ENCODE results near the gene CAMSAP3. TPM values are rescaled to one million over a fixed set of nuclear protein-coding genes. Genes with fewer than 3 reads are reported as not detected.

The CAMSAP3 gene
- total and polyA plus RNA-seq, 10 of the 15 experiments (the other 5 are each of a cell fraction or from before 2014, with no cell fraction given) = 0.03 to 6.3 (median 0.72) TPM

DNA sequence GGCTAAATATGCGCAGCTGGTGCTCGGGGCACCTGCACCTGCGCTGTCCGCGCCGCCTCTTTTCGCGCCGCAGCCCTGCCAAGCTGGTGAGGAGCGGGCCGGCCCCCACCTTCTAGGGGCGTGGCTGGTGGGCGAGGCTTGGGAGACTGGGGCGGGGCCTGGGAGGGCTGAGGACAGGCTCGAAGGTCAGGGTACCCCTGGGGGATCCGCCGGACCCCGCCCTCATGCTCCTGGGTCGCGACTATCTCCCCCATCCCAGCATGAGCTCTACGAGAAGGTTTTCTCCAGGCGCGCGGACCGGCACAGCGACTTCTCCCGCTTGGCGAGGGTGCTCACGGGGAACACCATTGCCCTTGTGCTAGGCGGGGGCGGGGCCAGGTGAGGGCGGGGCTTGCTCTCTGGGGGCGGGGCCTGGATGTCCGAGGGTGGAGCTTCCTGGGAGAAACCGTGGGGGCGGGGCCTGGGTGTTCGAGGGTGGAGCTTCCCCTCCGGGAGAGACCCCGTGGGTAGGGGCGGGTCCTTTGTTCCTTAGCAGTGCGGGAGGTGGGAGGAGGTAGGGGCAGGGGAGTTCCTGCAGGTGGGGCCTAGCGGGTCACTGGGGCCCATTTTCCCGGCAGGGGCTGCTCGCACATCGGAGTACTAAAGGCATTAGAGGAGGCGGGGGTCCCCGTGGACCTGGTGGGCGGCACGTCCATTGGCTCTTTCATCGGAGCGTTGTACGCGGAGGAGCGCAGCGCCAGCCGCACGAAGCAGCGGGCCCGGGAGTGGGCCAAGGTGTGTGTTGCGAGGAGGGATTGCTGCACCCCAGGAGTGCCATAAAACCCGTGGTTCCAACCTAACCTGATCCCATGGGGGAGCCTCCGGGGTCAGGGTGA lies 40.4 kb upstream of the CAMSAP3 start:
- no peaks in the 10 kb centered on the region for H3K79me2 ChIP-seq (ENCODE audit: control insufficient read depth, insufficient read depth, low read length)
- no peaks in the 10 kb centered on the region for H4K20me1 ChIP-seq (ENCODE audit: control insufficient read depth, insufficient read depth)
- no peak for ATAC-seq
- ChIA-PET SMC1A (ENCODE audit: uncharacterized antibody, unreplicated experiment) (no interaction called here), POLR2A (no interaction called here), CTCF (interaction anchor here (0.6 to 1.1 kb wide), 2 partner anchors 189 to 244 kb away, joined by 3 read pairs; no protein-coding TSS in a partner anchor), RAD21 (ENCODE audit: unreplicated experiment) (no interaction called here)
- H3K27ac ChIP-seq (ENCODE audit: control insufficient read depth, insufficient read depth) = no peak overlapping the region
- no TSS peak for BruUV-seq (replicated peaks)
- TF ChIP-seq ZNF274 (IDR thresholded peaks at IDR 0.05; ENCODE audit: insufficient read depth, insufficient read length) = no peak
- no peak for TF ChIP-seq HDGF (IDR thresholded peaks at IDR 0.05)
- TF ChIP-seq, protein P1, sequence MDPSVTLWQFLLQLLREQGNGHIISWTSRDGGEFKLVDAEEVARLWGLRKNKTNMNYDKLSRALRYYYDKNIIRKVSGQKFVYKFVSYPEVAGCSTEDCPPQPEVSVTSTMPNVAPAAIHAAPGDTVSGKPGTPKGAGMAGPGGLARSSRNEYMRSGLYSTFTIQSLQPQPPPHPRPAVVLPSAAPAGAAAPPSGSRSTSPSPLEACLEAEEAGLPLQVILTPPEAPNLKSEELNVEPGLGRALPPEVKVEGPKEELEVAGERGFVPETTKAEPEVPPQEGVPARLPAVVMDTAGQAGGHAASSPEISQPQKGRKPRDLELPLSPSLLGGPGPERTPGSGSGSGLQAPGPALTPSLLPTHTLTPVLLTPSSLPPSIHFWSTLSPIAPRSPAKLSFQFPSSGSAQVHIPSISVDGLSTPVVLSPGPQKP (IDR thresholded peaks at IDR 0.05; ENCODE audit: low read depth, low read length) = no peak
- TF ChIP-seq TCF3 (IDR thresholded peaks at IDR 0.05; ENCODE audit: borderline replicate concordance, insufficient read depth, low read depth, low read length) = no peak
- TF ChIP-seq ZNF384 (IDR thresholded peaks at IDR 0.05; ENCODE audit: borderline replicate concordance, low read depth, low read length) = no peak
- no peak for TF ChIP-seq JUND (IDR thresholded peaks at IDR 0.05; ENCODE audit: low read depth, low read length)
- TF ChIP-seq, protein P2, sequence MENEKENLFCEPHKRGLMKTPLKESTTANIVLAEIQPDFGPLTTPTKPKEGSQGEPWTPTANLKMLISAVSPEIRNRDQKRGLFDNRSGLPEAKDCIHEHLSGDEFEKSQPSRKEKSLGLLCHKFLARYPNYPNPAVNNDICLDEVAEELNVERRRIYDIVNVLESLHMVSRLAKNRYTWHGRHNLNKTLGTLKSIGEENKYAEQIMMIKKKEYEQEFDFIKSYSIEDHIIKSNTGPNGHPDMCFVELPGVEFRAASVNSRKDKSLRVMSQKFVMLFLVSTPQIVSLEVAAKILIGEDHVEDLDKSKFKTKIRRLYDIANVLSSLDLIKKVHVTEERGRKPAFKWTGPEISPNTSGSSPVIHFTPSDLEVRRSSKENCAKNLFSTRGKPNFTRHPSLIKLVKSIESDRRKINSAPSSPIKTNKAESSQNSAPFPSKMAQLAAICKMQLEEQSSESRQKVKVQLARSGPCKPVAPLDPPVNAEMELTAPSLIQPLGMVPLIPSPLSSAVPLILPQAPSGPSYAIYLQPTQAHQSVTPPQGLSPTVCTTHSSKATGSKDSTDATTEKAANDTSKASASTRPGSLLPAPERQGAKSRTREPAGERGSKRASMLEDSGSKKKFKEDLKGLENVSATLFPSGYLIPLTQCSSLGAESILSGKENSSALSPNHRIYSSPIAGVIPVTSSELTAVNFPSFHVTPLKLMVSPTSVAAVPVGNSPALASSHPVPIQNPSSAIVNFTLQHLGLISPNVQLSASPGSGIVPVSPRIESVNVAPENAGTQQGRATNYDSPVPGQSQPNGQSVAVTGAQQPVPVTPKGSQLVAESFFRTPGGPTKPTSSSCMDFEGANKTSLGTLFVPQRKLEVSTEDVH (IDR thresholded peaks at IDR 0.05; ENCODE audit: low read depth, partially characterized antibody) = no peak
- no peak for TF ChIP-seq CBX3 (IDR thresholded peaks at IDR 0.05; ENCODE audit: borderline replicate concordance, low read depth)
- no peak for TF ChIP-seq IKZF2 (IDR thresholded peaks at IDR 0.05)
- no peak for TF ChIP-seq HDAC6 (IDR thresholded peaks at IDR 0.05; ENCODE audit: unreplicated experiment)
- no peak for TF ChIP-seq NFYB (IDR thresholded peaks at IDR 0.05; ENCODE audit: insufficient read depth, low read depth, low read length)
- TF ChIP-seq, protein P3, sequence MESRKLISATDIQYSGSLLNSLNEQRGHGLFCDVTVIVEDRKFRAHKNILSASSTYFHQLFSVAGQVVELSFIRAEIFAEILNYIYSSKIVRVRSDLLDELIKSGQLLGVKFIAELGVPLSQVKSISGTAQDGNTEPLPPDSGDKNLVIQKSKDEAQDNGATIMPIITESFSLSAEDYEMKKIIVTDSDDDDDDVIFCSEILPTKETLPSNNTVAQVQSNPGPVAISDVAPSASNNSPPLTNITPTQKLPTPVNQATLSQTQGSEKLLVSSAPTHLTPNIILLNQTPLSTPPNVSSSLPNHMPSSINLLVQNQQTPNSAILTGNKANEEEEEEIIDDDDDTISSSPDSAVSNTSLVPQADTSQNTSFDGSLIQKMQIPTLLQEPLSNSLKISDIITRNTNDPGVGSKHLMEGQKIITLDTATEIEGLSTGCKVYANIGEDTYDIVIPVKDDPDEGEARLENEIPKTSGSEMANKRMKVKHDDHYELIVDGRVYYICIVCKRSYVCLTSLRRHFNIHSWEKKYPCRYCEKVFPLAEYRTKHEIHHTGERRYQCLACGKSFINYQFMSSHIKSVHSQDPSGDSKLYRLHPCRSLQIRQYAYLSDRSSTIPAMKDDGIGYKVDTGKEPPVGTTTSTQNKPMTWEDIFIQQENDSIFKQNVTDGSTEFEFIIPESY (IDR thresholded peaks at IDR 0.05) = no peak
- TF ChIP-seq, protein P4, sequence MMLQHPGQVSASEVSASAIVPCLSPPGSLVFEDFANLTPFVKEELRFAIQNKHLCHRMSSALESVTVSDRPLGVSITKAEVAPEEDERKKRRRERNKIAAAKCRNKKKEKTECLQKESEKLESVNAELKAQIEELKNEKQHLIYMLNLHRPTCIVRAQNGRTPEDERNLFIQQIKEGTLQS (IDR thresholded peaks at IDR 0.05; ENCODE audit: borderline replicate concordance, extremely low read depth, low read depth, low read length) = no peak
- no peak for TF ChIP-seq WRNIP1 (IDR thresholded peaks at IDR 0.05; ENCODE audit: borderline replicate concordance, low read depth, low read length)
- TF ChIP-seq RB1 (IDR thresholded peaks at IDR 0.05; ENCODE audit: borderline replicate concordance) = no peak
- TF ChIP-seq ZNF207 (IDR thresholded peaks at IDR 0.05; ENCODE audit: borderline replicate concordance) = no peak
- no peak for DNase-seq (ENCODE audit: low read depth, low spot score)
- no peaks in the 10 kb centered on the region for H3K27me3 ChIP-seq (replicated peaks in 1 of 2; ENCODE audit: control insufficient read depth in 2 of 2, insufficient read depth in 2 of 2, low read length in 1 of 2)
- H3K9ac ChIP-seq (ENCODE audit: control insufficient read depth, insufficient read depth, low read length) = no peak overlapping the region
- peaks cover 11 to 13% of the 10 kb centered on the region in 2 experiments for H3K36me3 ChIP-seq (ENCODE audit: control insufficient read depth in 2 of 2, insufficient read depth in 2 of 2, low read length in 1 of 2)
- no peak overlapping the region for H3K4me3 ChIP-seq
- no peak overlapping the region for H3K4me2 ChIP-seq (ENCODE audit: control insufficient read depth, insufficient read depth)
- H3K9me3 ChIP-seq (replicated peaks; ENCODE audit: control insufficient read depth, insufficient read depth, low read length) = no peaks in the 10 kb centered on the region; the same call in 2 of the 3 replicates
- in situ Hi-C loops (cut with MboI) = no loop called here
- over 99% methylated on average over 44 of the region's 62 CpGs for WGBS (ENCODE audit: insufficient coverage, insufficient replicate concordance, low lambda C conversion rate, missing lambda C conversion rate)
- H2AFZ ChIP-seq (ENCODE audit: control insufficient read depth, low read depth, low read length) = no peak overlapping the region
- no peak for FAIRE-seq
- intact Hi-C loops (cut with micrococcal nuclease; ENCODE audit: unreplicated experiment) = no loop called here
- H3K4me1 ChIP-seq (ENCODE audit: control insufficient read depth, insufficient read depth, low read length) = no peaks in the 10 kb centered on the region; the same call in 1 of the 2 replicates
